Chondrocyte (in vitro differentiated cells): ENCODE data around the gene ABLIM2. TPM values are rescaled to one million over a fixed set of nuclear protein-coding genes. Genes with fewer than 3 reads are reported as not detected.

ENCODE experiments used
- DNase-seq: peaks from one replicate; pipeline ENCODE4 v3.0.0; 2021; ENCODE audit warnings: mixed read lengths, low spot score
- H3K27ac Mint-ChIP-seq: one replicate; pipeline ENCODE4 v1.8.0; 2021; ENCODE audit warnings: mild to moderate bottlenecking, moderate library complexity, mixed read lengths; ENCODE audit not compliant: unreplicated experiment
- H3K27me3 Mint-ChIP-seq: 2 replicates; pipeline ENCODE4 v1.8.0; 2021; ENCODE audit warnings: low read depth, mixed read lengths
- H3K36me3 Mint-ChIP-seq: 2 replicates; pipeline ENCODE4 v1.8.0; 2021; ENCODE audit warnings: low read depth, mixed read lengths
- H3K4me1 Mint-ChIP-seq: 2 replicates; pipeline ENCODE4 v1.8.0; 2021; ENCODE audit warnings: low read depth, mild to moderate bottlenecking, mixed read lengths
- H3K4me3 Mint-ChIP-seq: one replicate; pipeline ENCODE4 v1.8.0; 2021; ENCODE audit warnings: mild to moderate bottlenecking, moderate library complexity, mixed read lengths; ENCODE audit not compliant: unreplicated experiment
- H3K9me3 Mint-ChIP-seq: 2 replicates; pipeline ENCODE4 v1.8.0; 2021; ENCODE audit warnings: low read depth, mixed read lengths
- CTCF ChIP-seq: fragments of 200-600 bp; sonication (generic); IDR thresholded peaks from 2 replicates; pipeline ENCODE4 v1.5.0; 2021; ENCODE audit warnings: antibody characterized with exemption, mild to moderate bottlenecking, moderate library complexity
- total RNA-seq: library from RNA; stranded (reverse); gene quantifications from 3 replicates; pipeline ENCODE4 v1.2.1, GENCODE V29; 2021

Gene ABLIM2
- total RNA-seq, 1 donor from 2014 or later = 0.47 TPM

- DNase-seq = no peak
- Mint-ChIP-seq H3K4me1 (peaks cover 24% of the 10 kb centered on the region), H3K27me3 (no peaks in the 10 kb centered on the region), H3K36me3 (no peaks in the 10 kb centered on the region), H3K9me3 (no peaks in the 10 kb centered on the region), H3K4me3 (no peak overlapping the region), H3K27ac (no peak overlapping the region)
- no peak for TF ChIP-seq CTCF
Measured at GRCh38 chr4:7978907-7979651, 179.5 kb downstream of the ABLIM2 start.

- H3K27me3 Mint-ChIP-seq = no peaks in the 10 kb centered on the region
- peak overlapping the region; percentile 12 for H3K27ac Mint-ChIP-seq
- H3K36me3 Mint-ChIP-seq = no peaks in the 10 kb centered on the region
- no peak overlapping the region for H3K4me3 Mint-ChIP-seq
- peaks cover 28% of the 10 kb centered on the region for H3K4me1 Mint-ChIP-seq
- no peak for DNase-seq
- TF ChIP-seq CTCF = no peak
- no peaks in the 10 kb centered on the region for H3K9me3 Mint-ChIP-seq
Measured at GRCh38 chr4:7978489-7978888, 180.1 kb downstream of the ABLIM2 start.

- no peaks in the 10 kb centered on the region for H3K27me3 Mint-ChIP-seq
- no peaks in the 10 kb centered on the region for H3K36me3 Mint-ChIP-seq
- H3K27ac Mint-ChIP-seq = no peak overlapping the region
- no peak for DNase-seq
- TF ChIP-seq CTCF = no peak
- H3K4me3 Mint-ChIP-seq = no peak overlapping the region
- no peaks in the 10 kb centered on the region for H3K9me3 Mint-ChIP-seq
- peaks cover 40% of the 10 kb centered on the region for H3K4me1 Mint-ChIP-seq
Measured at GRCh38 chr4:7976634-7977033, 182.0 kb downstream of the ABLIM2 start.

- TF ChIP-seq CTCF = no peak
- peaks cover 40% of the 10 kb centered on the region for H3K4me1 Mint-ChIP-seq
- no peak overlapping the region for H3K27ac Mint-ChIP-seq
- H3K36me3 Mint-ChIP-seq = no peaks in the 10 kb centered on the region
- H3K9me3 Mint-ChIP-seq = no peaks in the 10 kb centered on the region
- H3K27me3 Mint-ChIP-seq = no peaks in the 10 kb centered on the region
- H3K4me3 Mint-ChIP-seq = no peak overlapping the region
- no peak for DNase-seq
Measured at GRCh38 chr4:7976025-7976424, 182.6 kb downstream of the ABLIM2 start.

GRCh38 chr4:7974425-7974824 lies 184.2 kb downstream of the ABLIM2 start:
- Mint-ChIP-seq H3K36me3 (no peaks in the 10 kb centered on the region), H3K4me1 (peaks cover 49% of the 10 kb centered on the region), H3K27ac (no peak overlapping the region), H3K9me3 (no peaks in the 10 kb centered on the region), H3K4me3 (no peak overlapping the region), H3K27me3 (no peaks in the 10 kb centered on the region)
- no peak for TF ChIP-seq CTCF
- no peak for DNase-seq
